Right ventricle myocardium superior (tissue), 1 donor: ENCODE data around the gene SPIRE1. TPM values are rescaled to one million over a fixed set of nuclear protein-coding genes. Genes with fewer than 3 reads are reported as not detected.
A peak's percentile ranks its signal among the peaks of the same experiment; 100 is the strongest.
"Not testable (repeated sequence)": the region's sequence is repeated elsewhere in the genome, so short reads cannot be mapped to it uniquely, and the experiment has no call there.

ENCODE experiments used
- ATAC-seq: fragments of 200-7000 bp; cut with Tn5 transposase; one replicate; pipeline ENCODE4 v1.9.1; 2020; ENCODE audit warnings: mild to moderate bottlenecking; ENCODE audit not compliant: poor library complexity
- DNase-seq: peaks from one replicate; pipeline ENCODE4 v3.0.0-alpha.2; 2020
- intact Hi-C: fragments of 100-400 bp; cut with DNase I; formaldehyde crosslinking; loops from one replicate; pipeline ENCODE4 v1.11.2; 2022
- total RNA-seq: library from RNA; stranded (reverse); fragmentation: NEBNext Ultra II Directional; extraction: Animal tissue kit (Norgen Biotek cat#: 25700); gene quantifications from one replicate; pipeline ENCODE4 v1.2.1, GENCODE V29; 2021
- donor health status: DM: no; HTN: yes; CAD: no; lungs with severe emphysema.

The SPIRE1 gene
- total RNA-seq, 1 donor from 2014 or later, result 33.5 TPM

DNA sequence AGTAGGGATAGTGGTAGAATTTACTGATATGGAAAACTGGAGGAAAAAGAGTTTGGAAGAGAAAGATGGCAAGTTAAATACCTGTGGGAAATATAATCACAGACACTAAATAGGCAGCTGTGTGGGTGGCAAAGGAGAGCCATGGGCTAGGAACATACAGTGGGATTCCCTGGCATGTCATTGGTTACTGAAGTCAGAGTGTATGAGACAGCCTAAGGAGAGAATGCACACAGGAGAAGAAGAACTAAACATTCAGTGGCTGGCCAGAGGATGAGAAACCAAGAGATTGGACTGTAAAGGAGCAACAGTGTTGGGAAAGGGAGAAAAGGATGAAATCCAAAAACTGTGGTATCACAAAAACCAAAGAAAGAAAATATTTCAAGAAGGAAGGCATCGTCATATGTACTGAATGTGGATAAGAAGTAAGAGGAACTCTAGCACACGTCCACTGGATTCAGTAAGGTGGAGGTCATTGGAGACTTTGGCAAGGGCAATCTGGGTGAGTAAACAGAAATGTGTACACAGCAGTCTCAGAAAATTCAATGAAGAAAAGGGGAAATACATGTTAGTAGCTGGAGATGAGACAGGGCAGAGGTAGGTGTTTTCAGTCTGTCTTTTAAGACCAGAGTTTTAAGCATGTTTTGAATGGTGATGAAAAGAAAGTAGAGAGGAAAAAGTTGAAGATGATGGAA is 83.3 kb downstream of the SPIRE1 start:
- intact Hi-C loops, result no loop called here
- DNase-seq (no peak), ATAC-seq (peak; percentile 43)

DNA sequence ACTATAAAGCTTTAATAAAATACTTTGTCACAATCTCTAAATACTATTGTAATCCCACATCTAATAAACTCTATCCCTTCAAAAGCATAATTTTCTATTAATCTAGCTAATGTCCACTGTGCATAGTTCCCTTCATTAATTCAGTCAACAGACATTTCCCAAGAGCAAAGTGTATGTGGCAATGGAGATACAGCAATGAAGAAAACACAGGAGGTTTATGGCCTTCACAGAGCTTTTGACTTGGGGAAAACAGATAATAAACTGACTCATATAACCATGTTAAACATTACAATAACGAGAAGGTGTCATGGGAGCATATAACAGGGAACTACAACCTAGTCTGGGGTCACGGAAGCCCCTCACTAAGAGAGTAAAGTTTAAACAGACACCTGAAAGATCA is 86.3 kb downstream of the SPIRE1 start:
- ATAC-seq, result no peak
- DNase-seq, result no peak
- intact Hi-C loops, result no loop called here

DNA sequence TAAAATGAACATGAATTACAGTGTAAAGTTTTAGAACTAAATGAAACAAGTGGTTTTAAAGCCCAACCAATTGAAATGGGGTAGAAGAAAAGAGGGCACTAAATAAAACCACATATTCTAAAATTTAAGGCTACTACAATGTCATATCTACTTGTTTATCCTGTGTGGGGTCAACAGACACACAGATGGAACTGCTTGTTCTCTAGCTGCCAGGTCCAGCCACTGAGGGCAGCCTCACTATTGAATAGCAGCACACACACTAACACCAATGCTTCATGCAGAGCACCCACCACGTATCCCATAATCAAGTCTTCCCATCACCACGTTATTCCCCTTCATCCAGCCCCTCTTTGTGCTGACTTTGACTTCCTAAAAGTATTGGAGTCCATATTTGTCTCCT is 88.1 kb downstream of the SPIRE1 start:
- ATAC-seq (no peak), DNase-seq (no peak)
- intact Hi-C loops, result no loop called here

DNA sequence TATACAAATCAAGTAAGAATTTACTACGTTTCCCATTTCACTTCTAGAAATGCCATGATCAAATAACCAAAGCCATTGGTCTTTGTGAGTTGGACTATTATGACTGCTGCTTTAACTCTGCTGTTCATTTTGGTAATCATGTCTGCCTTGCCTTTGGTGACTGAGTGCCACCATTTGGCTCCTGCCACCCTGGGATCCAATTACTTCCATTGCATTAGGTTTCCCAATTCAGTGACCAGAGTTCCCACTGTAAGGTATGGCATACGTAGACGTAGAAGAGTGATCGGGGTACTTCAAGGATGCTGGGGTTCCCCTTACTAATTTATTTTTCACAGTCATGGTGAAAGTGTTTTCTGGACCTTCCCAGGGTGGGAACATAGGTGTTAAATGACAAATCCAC is 90.1 kb downstream of the SPIRE1 start:
- intact Hi-C loops, result no loop called here
- DNase-seq (no peak), ATAC-seq (no peak)

DNA sequence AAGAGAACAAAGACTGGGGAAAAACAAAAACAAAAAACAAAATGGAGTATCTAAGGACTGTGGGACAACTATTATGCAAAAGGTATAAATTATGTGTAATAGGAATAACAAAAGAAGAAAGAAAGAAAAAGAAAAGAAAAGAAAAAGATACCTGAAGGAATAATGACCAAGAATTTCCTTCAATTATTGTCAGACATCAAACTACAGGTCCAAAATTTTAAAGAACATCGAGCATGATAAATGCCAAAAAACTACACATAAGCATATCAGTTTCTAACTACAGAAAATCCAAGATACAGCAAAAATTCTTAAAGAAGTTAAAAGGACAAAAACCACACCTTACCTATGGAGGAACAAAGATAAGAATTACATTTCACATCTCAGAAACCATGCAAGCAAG is 93.0 kb downstream of the SPIRE1 start:
- no peak for DNase-seq
- no peak for ATAC-seq
- intact Hi-C loops, result loop anchor here (5.0 kb wide), 1 partner anchor 62 kb away; no protein-coding TSS in a partner anchor

DNA sequence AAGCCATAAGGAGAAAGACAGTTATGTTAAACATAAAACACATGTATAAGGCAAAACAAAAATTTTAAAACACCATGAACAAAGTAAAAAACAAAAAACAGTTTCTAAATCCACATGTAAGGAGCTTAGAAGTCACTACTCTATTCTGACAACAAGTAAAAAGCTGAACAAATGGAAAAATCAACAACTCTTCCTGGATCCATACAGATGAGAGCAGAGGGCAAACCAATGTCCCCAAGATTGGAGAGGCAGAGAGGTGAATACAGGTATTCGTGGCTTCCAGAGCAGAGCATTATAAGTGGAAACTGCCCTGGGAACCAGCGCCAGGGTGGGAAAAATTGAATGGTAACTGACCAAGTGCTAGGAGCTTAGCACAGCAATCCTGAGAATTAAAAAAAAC is 93.5 kb downstream of the SPIRE1 start:
- no peak for ATAC-seq
- DNase-seq, result no peak
- intact Hi-C loops, result loop anchor here (5.0 kb wide), 1 partner anchor 63 kb away; no protein-coding TSS in a partner anchor

DNA sequence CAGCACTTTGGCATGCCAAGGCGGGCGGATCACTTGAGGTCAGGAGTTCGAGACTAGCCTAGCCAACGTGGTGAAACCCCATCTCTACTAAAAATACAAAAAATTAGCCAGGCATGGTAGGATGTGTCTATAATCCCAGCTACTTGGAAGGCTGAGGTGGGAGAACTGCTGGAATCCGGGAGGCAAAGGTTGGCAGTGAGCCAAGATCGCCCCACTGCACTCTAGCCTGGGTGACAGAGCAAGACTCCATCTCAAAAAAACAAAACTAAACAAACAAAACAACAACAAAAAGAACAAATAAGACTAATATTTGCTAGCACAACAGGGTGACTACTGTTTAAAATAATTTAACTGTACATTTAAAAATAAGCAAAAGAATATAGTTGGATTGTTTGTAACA is 97.3 kb downstream of the SPIRE1 start:
- not testable (repeated sequence) for DNase-seq, ATAC-seq
- intact Hi-C loops, result loop anchor here (5.0 kb wide), 1 partner anchor 67 kb away; no protein-coding TSS in a partner anchor

DNA sequence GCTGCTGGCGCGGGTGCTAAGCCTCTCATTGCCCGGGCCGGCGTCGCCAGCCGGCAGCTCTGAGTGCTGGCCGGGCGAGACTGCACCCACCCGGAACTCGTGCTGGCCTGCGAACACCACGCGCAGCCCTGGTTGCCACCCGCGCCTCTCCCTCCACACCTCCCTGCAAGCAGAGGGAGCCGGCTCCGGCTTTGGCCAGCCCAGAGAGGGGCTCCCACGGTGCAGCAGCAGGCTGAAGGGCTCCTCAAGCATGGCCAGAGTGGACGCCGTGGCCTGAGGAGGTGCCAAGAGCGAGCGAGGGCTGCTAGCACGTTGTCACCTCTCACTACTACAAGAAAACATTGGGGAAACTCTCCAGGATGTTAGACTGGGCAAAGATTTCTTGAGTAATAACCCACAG is 98.6 kb downstream of the SPIRE1 start:
- ATAC-seq, result no peak
- DNase-seq, result no peak
- intact Hi-C loops, result no loop called here

DNA sequence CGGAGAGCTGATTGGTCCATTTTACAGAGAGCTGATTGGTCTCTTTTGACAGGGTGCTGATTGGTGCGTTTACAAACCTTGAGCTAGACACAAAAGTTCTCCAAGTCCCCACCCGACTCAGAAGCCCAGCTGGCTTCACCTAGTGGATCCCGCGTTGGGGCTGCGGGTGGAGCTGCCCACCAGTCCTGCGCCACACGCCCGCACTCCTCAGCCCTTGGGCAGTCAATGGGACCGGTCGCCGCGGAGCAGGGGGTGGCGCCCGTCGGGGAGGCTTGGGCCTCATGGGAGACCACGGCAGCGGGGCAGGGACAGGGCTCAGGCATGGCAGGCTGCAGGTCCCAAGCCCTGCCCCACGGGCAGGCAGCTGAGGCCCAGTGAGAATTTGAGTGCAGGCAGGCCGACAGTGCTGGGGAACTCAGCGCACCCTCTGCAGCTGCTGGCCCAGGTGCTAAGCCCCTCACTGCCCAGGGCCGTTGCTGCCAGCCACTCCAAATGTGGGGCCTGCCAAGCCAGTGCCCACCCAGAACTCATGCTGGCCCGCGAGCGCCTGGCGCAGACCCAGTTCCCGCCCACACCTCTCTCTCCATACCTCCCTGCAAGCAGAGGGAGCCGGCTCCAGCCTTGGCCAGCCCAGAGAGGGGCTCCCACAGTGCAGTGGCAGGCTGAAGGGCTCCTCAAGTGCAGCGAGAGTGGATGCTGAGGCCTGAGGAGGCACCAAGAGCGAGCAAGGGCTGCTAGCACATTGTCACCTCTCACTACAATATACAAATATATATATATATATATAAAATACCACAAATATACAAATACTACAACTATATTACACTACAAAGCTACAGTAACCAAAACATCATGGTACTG is 100.7 kb downstream of the SPIRE1 start:
- DNase-seq (no peak), ATAC-seq (no peak)
- intact Hi-C loops, result no loop called here

DNA sequence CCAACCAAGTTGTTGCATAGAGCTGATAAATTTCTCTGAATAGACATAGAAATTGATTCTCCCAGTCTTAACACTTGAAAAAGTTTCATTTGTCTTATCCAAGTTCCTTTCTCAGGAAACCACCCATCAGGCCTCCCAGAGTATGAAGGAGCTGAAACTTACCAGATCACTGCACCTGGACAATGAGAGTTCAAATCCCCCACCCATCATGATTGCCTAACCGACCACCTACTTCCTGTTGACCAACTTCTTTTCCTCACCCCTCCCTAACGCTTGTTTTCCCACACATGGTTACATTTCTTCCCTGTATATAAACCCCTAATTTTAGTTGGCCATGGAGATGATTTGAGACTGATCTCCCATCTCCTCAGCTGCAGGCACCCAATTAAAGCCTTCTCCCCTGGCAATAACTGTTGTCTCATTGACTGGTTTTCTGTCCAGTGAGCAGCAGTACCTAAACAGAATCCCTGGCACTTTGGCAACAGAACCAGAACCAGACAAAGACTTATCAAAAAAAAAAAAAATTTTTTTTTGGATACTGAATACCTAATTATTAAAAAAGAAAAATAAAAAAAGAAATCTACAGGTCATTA is 103.0 kb downstream of the SPIRE1 start:
- no peak for DNase-seq
- ATAC-seq, result no peak
- intact Hi-C loops, result no loop called here

DNA sequence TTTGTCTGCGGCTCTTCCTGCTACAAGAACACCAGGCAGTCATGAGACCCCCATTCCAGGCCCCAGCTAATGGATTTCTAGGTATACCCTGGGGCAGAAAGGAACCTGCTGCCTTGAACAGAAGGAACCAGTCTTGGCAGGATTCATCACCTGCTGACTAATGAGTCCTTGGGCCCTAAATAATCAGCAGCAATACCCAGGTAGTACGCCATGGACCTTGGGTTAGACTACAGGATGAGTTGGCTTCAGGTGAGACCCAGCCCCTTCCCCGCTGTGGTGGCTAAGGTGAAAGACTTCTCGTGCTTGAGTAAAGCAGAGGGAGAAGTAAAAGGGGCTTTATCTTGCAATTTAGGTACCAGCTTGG is 105.0 kb downstream of the SPIRE1 start:
- ATAC-seq (no peak), DNase-seq (no peak)
- intact Hi-C loops, result no loop called here

DNA sequence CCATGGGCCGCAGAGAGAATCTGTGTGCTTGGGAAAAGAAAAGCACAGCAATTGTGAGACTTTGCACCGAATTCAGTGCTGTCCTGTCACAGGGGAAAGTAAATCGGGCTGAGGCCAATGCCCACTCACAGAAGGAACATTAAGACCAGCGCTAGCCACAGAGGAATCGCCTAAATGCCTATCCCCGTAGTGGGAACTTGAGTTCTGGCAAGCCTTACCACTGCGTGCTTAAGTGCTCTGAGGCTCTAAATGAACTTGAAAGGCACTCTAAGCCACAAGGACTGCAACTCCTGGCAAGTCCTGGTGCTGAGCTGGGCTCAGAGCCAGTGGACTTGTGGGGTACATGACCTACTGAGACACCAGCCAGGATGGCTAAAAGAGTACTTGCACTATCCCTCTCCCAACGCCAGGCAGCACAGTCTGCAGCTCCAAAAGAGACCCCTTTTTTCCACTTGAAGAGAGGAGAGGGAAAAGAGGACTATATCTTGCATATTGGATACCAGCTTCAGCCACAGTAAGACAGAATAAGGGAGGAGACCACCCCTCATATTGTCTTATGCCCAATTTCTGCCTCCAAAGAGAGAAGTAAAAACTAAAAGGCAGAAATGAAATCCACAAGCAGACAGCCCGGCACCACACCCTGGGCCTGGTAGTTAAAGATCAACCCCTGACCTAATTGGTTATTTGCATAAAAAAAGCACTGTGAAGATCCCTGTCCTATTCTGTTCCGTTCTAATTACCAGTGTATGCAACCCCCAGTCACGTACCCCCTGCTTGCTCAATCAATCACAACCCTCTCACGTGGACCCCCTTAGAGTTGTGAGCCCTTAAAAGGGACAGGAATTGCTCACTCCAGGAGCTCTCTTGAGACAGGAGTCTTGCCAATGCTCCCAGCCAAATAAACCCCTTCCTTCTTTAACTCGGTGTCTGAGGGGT is 105.7 kb downstream of the SPIRE1 start:
- intact Hi-C loops, result not testable (repeated sequence)

DNA sequence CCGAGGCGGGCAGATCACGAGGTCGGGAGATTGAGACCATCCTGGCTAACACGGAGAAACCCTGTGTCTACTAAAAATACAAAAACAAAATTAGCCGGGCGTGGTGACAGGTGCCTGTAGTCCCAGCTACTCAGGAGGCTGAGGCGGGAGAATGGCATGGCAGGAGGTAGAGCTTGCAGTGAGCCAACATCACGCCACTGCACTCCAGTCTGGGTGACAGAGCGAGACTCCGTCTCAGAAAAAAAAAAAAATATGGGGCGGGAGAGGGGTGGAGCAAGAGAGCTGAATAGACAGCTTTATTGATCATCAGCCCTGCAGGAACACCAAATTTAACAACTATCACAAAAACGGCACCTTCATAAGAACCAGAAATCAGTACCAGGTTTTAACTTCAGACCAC is 106.4 kb downstream of the SPIRE1 start:
- peak; percentile 54 for ATAC-seq
- intact Hi-C loops, DNase-seq: not testable (repeated sequence)

More for the DNA sequence above, 105.7 kb downstream of the SPIRE1 start:
- ATAC-seq (peak; percentile 94), DNase-seq (peak; percentile 86)

DNA sequence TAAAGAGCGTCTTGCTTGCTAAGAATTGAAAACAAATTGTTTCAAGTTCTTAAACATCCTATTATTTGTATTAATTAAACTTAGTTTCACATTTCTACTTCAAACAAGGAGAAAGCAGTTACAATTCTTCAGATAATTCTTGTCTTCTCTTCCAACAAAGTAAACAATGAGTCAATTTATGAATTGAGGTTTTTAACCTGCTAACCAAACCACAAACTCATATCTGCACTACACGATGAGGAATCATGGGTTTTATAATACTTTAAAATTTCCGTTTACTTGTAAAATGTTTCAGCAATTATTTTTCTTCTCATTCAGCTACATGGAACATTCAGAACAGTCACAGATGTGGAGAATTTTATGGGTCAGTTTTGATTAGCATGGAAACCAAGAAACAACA is 114.2 kb downstream of the SPIRE1 start:
- no peak for DNase-seq
- intact Hi-C loops, result no loop called here
- ATAC-seq, result no peak

DNA sequence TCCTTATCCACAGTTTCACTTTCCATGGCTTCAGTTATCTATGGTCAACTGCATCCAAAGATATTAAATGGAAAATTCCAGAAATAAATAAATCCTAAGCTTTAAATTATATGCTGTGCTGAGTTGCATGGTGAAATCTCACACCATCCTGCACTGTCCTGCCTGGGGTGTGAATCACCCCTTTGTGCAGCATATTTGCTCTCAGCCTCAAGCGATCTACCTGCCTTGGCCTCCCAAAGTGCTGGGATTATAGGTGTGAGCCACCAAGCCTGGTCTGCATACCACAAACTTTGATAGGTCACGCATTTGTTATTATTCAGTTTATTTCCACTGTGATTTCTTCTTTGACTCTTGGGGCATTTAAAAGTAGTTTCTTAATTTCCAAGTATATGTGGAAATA is 117.2 kb downstream of the SPIRE1 start:
- DNase-seq, result no peak
- no peak for ATAC-seq
- intact Hi-C loops, result no loop called here

DNA sequence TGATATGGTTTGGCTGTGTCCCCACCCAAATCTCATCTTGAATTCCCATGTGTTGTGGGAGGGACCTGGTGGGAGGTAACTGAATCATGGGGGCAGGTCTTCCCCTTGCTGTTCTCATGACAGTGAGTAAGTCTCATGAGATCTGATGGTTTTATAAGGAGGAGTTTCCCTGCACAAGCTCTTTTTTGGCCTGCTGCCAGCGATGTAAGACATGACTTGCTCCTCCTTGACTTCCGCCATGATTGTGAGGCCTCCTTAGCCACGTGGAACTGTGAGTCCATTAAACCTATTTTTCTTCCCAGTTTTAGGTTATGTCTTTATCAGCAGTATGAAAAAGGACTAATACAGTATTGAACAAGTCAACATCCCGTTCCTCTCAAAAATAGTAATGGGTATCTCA is 118.7 kb downstream of the SPIRE1 start:
- intact Hi-C loops, result loop anchor here (5.0 kb wide), 1 partner anchor 118 kb away; the partner anchor contains the start of gene SPIRE1
- not testable (repeated sequence) for DNase-seq, ATAC-seq

DNA sequence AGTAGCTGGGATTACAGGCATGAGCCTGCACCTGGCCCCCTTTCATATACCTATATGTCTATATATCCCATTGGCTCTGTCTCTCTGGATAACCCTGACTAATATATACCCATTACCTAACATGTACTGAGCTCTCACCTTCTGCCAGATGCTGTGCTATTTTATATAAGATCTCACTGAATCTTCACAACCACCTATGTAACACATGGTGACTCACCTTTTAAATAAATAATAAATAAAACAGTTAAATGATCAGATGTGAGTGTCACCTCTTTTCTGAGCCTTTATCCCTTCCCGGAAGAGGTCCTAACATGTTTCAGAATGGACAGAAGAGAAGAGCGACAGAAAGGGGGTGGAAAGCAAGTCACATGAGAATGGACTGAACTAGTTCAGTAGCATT is 123.1 kb downstream of the SPIRE1 start:
- intact Hi-C loops, result loop anchor here (5.0 kb wide), 1 partner anchor 122 kb away; the partner anchor contains the start of gene SPIRE1
- no peak for DNase-seq
- ATAC-seq, result no peak

DNA sequence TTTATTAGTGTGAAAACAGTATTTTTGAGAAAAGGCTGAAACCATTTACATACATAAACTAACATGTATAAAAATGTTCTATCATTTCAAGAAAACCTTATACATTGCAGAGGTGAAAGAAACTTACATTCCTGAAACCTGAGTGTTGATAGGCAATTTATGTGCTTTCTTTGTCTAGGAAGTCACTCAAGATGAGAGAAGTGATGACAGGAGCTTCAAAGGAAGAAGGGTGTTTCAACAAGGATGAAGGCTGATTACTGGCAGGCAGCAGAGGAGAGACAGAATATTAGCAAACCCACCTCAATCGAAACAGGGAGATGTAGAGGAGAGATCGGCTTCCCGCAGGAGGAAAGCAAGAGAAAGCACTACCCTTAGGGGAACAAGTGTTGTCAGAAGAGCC is 125.2 kb downstream of the SPIRE1 start:
- DNase-seq, result no peak
- intact Hi-C loops, result no loop called here

More for the DNA sequence above, 125.2 kb downstream of the SPIRE1 start:
- ATAC-seq, result no peak
